NAMALWA (cell line): ENCODE data around the gene TRPM2.

Source experiments
- DNase-seq: peaks from one replicate; pipeline ENCODE4 v3.0.0-alpha.2; 2015; ENCODE audit warnings: low spot score

TRPM2 gene

GRCh38 chr21:44322621-44323325, 30.6 kb upstream of the TRPM2 start:
- DNase-seq: no peak

GRCh38 chr21:44323591-44323990, 29.8 kb upstream of the TRPM2 start:
- DNase-seq: no peak

- no peak for DNase-seq
These were observed 29.1 kb upstream of the TRPM2 start for GRCh38 chr21:44324106-44324853.

- no peak for DNase-seq
These were observed 28.6 kb upstream of the TRPM2 start for GRCh38 chr21:44324854-44325107.

GRCh38 chr21:44325386-44326271, 27.8 kb upstream of the TRPM2 start:
- DNase-seq: no peak

- DNase-seq: no peak
These were observed 27.2 kb upstream of the TRPM2 start for GRCh38 chr21:44326272-44326647.

GRCh38 chr21:44326716-44327602, 26.5 kb upstream of the TRPM2 start:
- no peak for DNase-seq

GRCh38 chr21:44327603-44327974, 25.8 kb upstream of the TRPM2 start:
- DNase-seq: no peak

GRCh38 chr21:44328242-44328895, 25.1 kb upstream of the TRPM2 start:
- no peak for DNase-seq

GRCh38 chr21:44329086-44329889, 24.1 kb upstream of the TRPM2 start:
- no peak for DNase-seq

GRCh38 chr21:44329971-44330681, 23.3 kb upstream of the TRPM2 start:
- no peak for DNase-seq

- DNase-seq: no peak
These were observed 22.7 kb upstream of the TRPM2 start for GRCh38 chr21:44330698-44331097.

- no peak for DNase-seq
These were observed 22.2 kb upstream of the TRPM2 start for GRCh38 chr21:44331209-44331608.

- no peak for DNase-seq
These were observed 21.6 kb upstream of the TRPM2 start for GRCh38 chr21:44331650-44332307.

- DNase-seq: no peak
These were observed 21.0 kb upstream of the TRPM2 start for GRCh38 chr21:44332383-44332782.

GRCh38 chr21:44332965-44333364, 20.5 kb upstream of the TRPM2 start:
- no peak for DNase-seq

GRCh38 chr21:44333509-44334328, 19.7 kb upstream of the TRPM2 start:
- no peak for DNase-seq

GRCh38 chr21:44334329-44335030, 18.9 kb upstream of the TRPM2 start:
- DNase-seq: no peak
